Prostate gland (tissue), 2 donors: ENCODE measurements around the gene KBTBD12.
"Not testable (repeated sequence)": the region's sequence is repeated elsewhere in the genome, so short reads cannot be mapped to it uniquely, and the experiment has no call there.

Experiments used
- CTCF ChIP-seq, 4 experiments: fragments of 200-600 bp in 2 of 4; fragments of 450-650 bp in 2 of 4; sonication (generic) in 2 of 4; IDR thresholded peaks; 1 replicate in 3 of 4; 2 replicates in 1 of 4; pipeline ENCODE4 v1.5.1; 2016 to 2019; ENCODE audit warnings: antibody characterized with exemption in 4 of 4, mild to moderate bottlenecking in 2 of 4, moderate library complexity in 2 of 4
- POLR2AphosphoS5 ChIP-seq: sonication (generic); formaldehyde crosslinking; IDR thresholded peaks from one replicate; pipeline ENCODE4 v1.6.1; 2017; ENCODE audit warnings: antibody characterized with exemption

GRCh38 chr3:127874097-127874496 is 40.9 kb upstream of the KBTBD12 start:
- not testable (repeated sequence) for TF ChIP-seq CTCF (IDR thresholded peaks at IDR 0.05); POLR2AphosphoS5
